ENCODE results near the gene TEKTIP1. TPM values are rescaled to one million over a fixed set of nuclear protein-coding genes. Genes with fewer than 3 reads are reported as not detected.

Gene TEKTIP1
- total RNA-seq, 1 experiment from 2014 or later, result 1.3 TPM

DNA sequence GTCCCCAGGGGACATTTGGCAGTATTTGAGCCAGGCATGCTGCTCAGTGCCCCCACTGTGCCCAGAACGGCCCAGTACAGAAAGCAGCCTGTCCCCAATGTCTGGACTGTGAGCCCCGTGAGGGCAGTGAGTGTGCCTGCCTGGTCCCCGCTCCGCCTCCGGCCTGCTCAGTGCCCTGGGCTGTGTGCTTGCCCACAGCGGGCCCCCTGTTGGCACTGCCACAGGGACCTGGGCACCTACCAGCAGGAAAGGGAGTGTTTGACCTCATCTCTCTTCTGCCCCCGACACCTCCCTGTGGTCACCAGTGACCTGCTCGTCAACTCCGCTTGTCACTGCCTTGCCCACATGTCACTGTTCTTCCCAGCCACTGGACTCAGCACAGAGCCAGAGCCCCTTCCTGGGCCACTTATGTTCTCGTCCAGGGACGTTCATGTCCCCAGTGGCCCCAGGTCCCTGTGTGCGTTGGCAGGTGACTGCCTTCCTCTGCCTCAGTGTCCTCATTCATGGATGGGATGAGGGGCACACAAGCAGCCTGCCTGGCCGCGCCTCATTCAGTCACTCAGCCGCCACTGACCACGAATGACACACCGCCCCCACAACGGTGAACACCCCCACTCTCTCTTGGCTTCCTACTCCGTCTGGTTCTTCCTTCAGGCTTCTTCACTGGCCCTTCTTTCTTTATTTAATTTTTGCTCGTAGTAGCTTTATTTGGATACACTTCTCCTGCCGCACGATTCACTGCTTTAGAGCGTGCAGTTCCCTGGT, 30.0 kb upstream of the TEKTIP1 start:
- Histone ChIP-seq H2BK15ac (ENCODE audit: low read depth, low read length) (no peak overlapping the region), H2BK12ac (ENCODE audit: insufficient read length, low read depth, low read length) (no peak overlapping the region), H3K27ac (ENCODE audit: insufficient read length, low read depth, low read length) (no peak overlapping the region), H3K4ac (ENCODE audit: low read depth, low read length) (no peak overlapping the region), H3K79me1 (ENCODE audit: insufficient read depth, low read depth, low read length, poor library complexity, severe bottlenecking) (no peaks in the 10 kb centered on the region), H3K79me2 (ENCODE audit: insufficient read depth, low read length) (peaks cover 3% of the 10 kb centered on the region; the same call in 1 of the 2 replicates), H3K14ac (ENCODE audit: insufficient read depth, low read length) (no peak overlapping the region), H2BK5ac (ENCODE audit: insufficient read length, low read length) (no peak overlapping the region), H4K20me1 (ENCODE audit: control insufficient read depth, insufficient read depth, insufficient read length) (no peaks in the 10 kb centered on the region), H3K18ac (ENCODE audit: insufficient read length, low read depth, low read length) (no peak overlapping the region), H3K9me3 (ENCODE audit: control insufficient read depth, low read depth, low read length) (no peaks in the 10 kb centered on the region), H3K9ac (ENCODE audit: extremely low read depth, insufficient read length, low read length) (no peak overlapping the region), H3K27me3 (ENCODE audit: insufficient read depth, low read length) (no peaks in the 10 kb centered on the region), H3K4me1 (ENCODE audit: insufficient read depth, low read length) (no peaks in the 10 kb centered on the region), H2BK20ac (ENCODE audit: low read depth, low read length, poor library complexity, severe bottlenecking) (no peak overlapping the region), H3T11ph (ENCODE audit: low read length) (no peak overlapping the region), H4K91ac (ENCODE audit: insufficient read length, low read depth, low read length) (no peak overlapping the region), H2BK120ac (ENCODE audit: low read depth, low read length, poor library complexity, severe bottlenecking) (no peak overlapping the region), H4K8ac (replicated peaks; ENCODE audit: insufficient read length, low read depth, low read length) (no peak overlapping the region), H3K4me2 (ENCODE audit: insufficient read depth, insufficient read length, low read length) (no peak overlapping the region), H2AFZ (ENCODE audit: low read length) (no peak overlapping the region), H3K23ac (ENCODE audit: insufficient read length, low read depth, low read length) (no peak overlapping the region), H3K56ac (ENCODE audit: insufficient read length, low read depth, low read length) (no peak overlapping the region), H4K5ac (ENCODE audit: insufficient read length, low read depth, low read length) (no peak overlapping the region), H3K23me2 (ENCODE audit: insufficient read length, low read depth, low read length, poor library complexity, severe bottlenecking) (peaks cover 15% of the 10 kb centered on the region), H2AK5ac (ENCODE audit: insufficient read length, low read length) (no peak overlapping the region)
- Mint-ChIP-seq H3K36me3 (ENCODE audit: insufficient read depth in 1 of 3, low read depth in 3 of 3) (peaks cover 10 to 34% (median 19%) of the 10 kb centered on the region in 3 experiments; a peak in 6 of 7 replicates), H3K9me3 (no peaks in the 10 kb centered on the region; a peak in 1 of 5 replicates), H3K4me1 (peaks cover 16 to 40% of the 10 kb centered on the region in 2 experiments), H3K27me3 (ENCODE audit: low read depth) (no peaks in the 10 kb centered on the region), H3K4me3 (no peak overlapping the region; a peak in 2 of 5 replicates), H3K27ac (peak overlapping the region in 2 of 3 experiments; percentile 18 to 33; a peak in 3 of 7 replicates)
- WGBS (ENCODE audit: extremely low coverage, insufficient read length, low lambda C conversion rate), result no CpG with 5 or more reads among the region's 23 CpGs
- no peak for DNase-seq
- TF ChIP-seq, protein P1, sequence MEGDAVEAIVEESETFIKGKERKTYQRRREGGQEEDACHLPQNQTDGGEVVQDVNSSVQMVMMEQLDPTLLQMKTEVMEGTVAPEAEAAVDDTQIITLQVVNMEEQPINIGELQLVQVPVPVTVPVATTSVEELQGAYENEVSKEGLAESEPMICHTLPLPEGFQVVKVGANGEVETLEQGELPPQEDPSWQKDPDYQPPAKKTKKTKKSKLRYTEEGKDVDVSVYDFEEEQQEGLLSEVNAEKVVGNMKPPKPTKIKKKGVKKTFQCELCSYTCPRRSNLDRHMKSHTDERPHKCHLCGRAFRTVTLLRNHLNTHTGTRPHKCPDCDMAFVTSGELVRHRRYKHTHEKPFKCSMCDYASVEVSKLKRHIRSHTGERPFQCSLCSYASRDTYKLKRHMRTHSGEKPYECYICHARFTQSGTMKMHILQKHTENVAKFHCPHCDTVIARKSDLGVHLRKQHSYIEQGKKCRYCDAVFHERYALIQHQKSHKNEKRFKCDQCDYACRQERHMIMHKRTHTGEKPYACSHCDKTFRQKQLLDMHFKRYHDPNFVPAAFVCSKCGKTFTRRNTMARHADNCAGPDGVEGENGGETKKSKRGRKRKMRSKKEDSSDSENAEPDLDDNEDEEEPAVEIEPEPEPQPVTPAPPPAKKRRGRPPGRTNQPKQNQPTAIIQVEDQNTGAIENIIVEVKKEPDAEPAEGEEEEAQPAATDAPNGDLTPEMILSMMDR (conservative IDR thresholded peaks at IDR 0.05), result no peak
